Measurements from ENCODE around the gene ALKBH5. TPM values are rescaled to one million over a fixed set of nuclear protein-coding genes. Genes with fewer than 3 reads are reported as not detected.

The ALKBH5 gene
- total and polyA plus RNA-seq, 10 of the 15 experiments (the other 5 are each of a cell fraction or from before 2014, with no cell fraction given), result 13.7 to 99.9 (median 52.4) TPM

- no peak for TF ChIP-seq BCLAF1 (IDR thresholded peaks at IDR 0.05)
- TF ChIP-seq STAT3 (IDR thresholded peaks at IDR 0.05; ENCODE audit: low read depth, low read length), result no peak
- no peak for TF ChIP-seq PML (IDR thresholded peaks at IDR 0.05; ENCODE audit: low read length)
- no peak for TF ChIP-seq EP300 (IDR thresholded peaks at IDR 0.05; ENCODE audit: borderline replicate concordance in 1 of 2, control insufficient read depth in 1 of 2, low read depth in 2 of 2, low read length in 2 of 2)
- no peak for TF ChIP-seq HDAC2 (IDR thresholded peaks at IDR 0.05)
- no peak for TF ChIP-seq DPF2 (IDR thresholded peaks at IDR 0.05)
- no peak for TF ChIP-seq POLR2AphosphoS5 (IDR thresholded peaks at IDR 0.05; ENCODE audit: low read length)
These were observed 17.5 kb downstream of the ALKBH5 start (continued) for GRCh38 chr17:18201108-18201507.

- Histone ChIP-seq H3K9me3 (replicated peaks; ENCODE audit: control insufficient read depth, insufficient read depth, low read length) (no peaks in the 10 kb centered on the region), H3K27ac (ENCODE audit: control insufficient read depth, insufficient read depth) (no peak overlapping the region), H3K4me2 (ENCODE audit: control insufficient read depth, insufficient read depth) (no peak overlapping the region), H4K20me1 (ENCODE audit: control insufficient read depth, insufficient read depth) (peaks cover 13% of the 10 kb centered on the region), H3K79me2 (ENCODE audit: control insufficient read depth, insufficient read depth, low read length) (peaks cover 12% of the 10 kb centered on the region), H3K4me3 (no peak overlapping the region), H2AFZ (ENCODE audit: control insufficient read depth, low read depth, low read length) (no peak overlapping the region), H3K27me3 (replicated peaks in 1 of 2; ENCODE audit: control insufficient read depth in 2 of 2, insufficient read depth in 2 of 2, low read length in 1 of 2) (no peaks in the 10 kb centered on the region), H3K9ac (ENCODE audit: control insufficient read depth, insufficient read depth, low read length) (no peak overlapping the region), H3K36me3 (ENCODE audit: control insufficient read depth in 2 of 2, insufficient read depth in 2 of 2, low read length in 1 of 2) (peaks cover 21 to 43% of the 10 kb centered on the region in 2 experiments), H3K4me1 (ENCODE audit: control insufficient read depth, insufficient read depth, low read length) (no peaks in the 10 kb centered on the region)
- FAIRE-seq (no peak), DNase-seq (ENCODE audit: low read depth, low spot score) (no peak), ATAC-seq (no peak)
- ChIA-PET SMC1A (ENCODE audit: uncharacterized antibody, unreplicated experiment) (interaction anchor here (2.0 kb wide), 1 partner anchor 14 kb away, joined by 5 read pairs; no protein-coding TSS in a partner anchor), POLR2A (interaction anchor here (1.3 to 1.5 kb wide), 3 partner anchors 12 to 58 kb away, joined by 3 to 6 read pairs (median 4); no protein-coding TSS in a partner anchor), RAD21 (ENCODE audit: unreplicated experiment) (no interaction called here), CTCF (interaction anchor here (1.0 kb wide), 1 partner anchor 14 kb away, joined by 4 read pairs; no protein-coding TSS in a partner anchor)
- intact Hi-C loops (cut with micrococcal nuclease; ENCODE audit: unreplicated experiment) (no loop called here), in situ Hi-C loops (cut with MboI) (no loop called here)
- no TSS peak for BruUV-seq (replicated peaks)
- 85% methylated on average over 7 of the region's 7 CpGs for WGBS (ENCODE audit: insufficient coverage, insufficient replicate concordance, low lambda C conversion rate, missing lambda C conversion rate)
- TF ChIP-seq SMARCA5 (IDR thresholded peaks at IDR 0.05), result no peak
- no peak for TF ChIP-seq ZNF207 (IDR thresholded peaks at IDR 0.05; ENCODE audit: borderline replicate concordance)
- TF ChIP-seq NR2C1 (IDR thresholded peaks at IDR 0.05), result no peak
- TF ChIP-seq ETV6 (conservative IDR thresholded peaks at IDR 0.05 in 1 of 2, IDR thresholded peaks at IDR 0.05 in 1 of 2; ENCODE audit: borderline replicate concordance in 1 of 2, low read depth in 1 of 2), result no peak
- TF ChIP-seq RELB (IDR thresholded peaks at IDR 0.05; ENCODE audit: low read depth), result no peak
- no peak for TF ChIP-seq BCL11A (IDR thresholded peaks at IDR 0.05; ENCODE audit: low read depth, low read length)
- no peak for TF ChIP-seq SUPT20H (IDR thresholded peaks at IDR 0.05; ENCODE audit: borderline replicate concordance, control insufficient read depth, low read depth, low read length)
- TF ChIP-seq USF2 (IDR thresholded peaks at IDR 0.05; ENCODE audit: borderline replicate concordance, low read depth, low read length), result no peak
- no peak for TF ChIP-seq ZSCAN29 (IDR thresholded peaks at IDR 0.05)
These were observed 19.7 kb downstream of the ALKBH5 start for GRCh38 chr17:18203308-18203707.

Measured in GM12878 (cell line).